GM12878 (cell line): ENCODE measurements around the gene SEPTIN10. TPM values are rescaled to one million over a fixed set of nuclear protein-coding genes. Genes with fewer than 3 reads are reported as not detected.

ENCODE experiments used
- ATAC-seq: fragments of 200-7000 bp; cut with Tn5 transposase; 3 replicates; pipeline ENCODE4 v1.9.1; 2020; ENCODE audit warnings: mild to moderate bottlenecking, moderate library complexity
- BruUV-seq: library from RNA; stranded (reverse); fragments of 400-500 nt; replicated peaks from 2 replicates; lab custom pipeline; 2021; lab: Mats Ljungman, UMichigan
- CTCF ChIA-PET: fragments of 300-600 bp; sonication (Branson Sonifier 250); formaldehyde crosslinking; extraction: SDS; loops from one replicate; lab custom pipeline; 2021; ENCODE audit warnings: inconsistent platforms; lab: Yijun Ruan, JAX
- POLR2A ChIA-PET: fragments of 350-600 bp; formaldehyde crosslinking; extraction: SDS; loops from one replicate; lab custom pipeline; 2021; ENCODE audit warnings: inconsistent platforms; lab: Charles Lee
- RAD21 ChIA-PET: fragments of 300-600 bp; sonication (Branson Sonifier 250); formaldehyde crosslinking; loops from one replicate; lab custom pipeline; 2023; ENCODE audit warnings: antibody characterized with exemption; ENCODE audit not compliant: unreplicated experiment; lab: Charles Lee
- SMC1A ChIA-PET: fragments of 300-600 bp; sonication (Branson Sonifier 250); formaldehyde crosslinking; loops from one replicate; lab custom pipeline; 2023; ENCODE audit not compliant: unreplicated experiment, uncharacterized antibody; lab: Charles Lee
- DNase-seq: peaks from one replicate; pipeline ENCODE4 v3.0.0-alpha.2; 2011; ENCODE audit warnings: low read depth, low spot score
- FAIRE-seq: peaks from 3 replicates; lab custom pipeline; 2011; peaks lifted over from hg19 to GRCh38; lab: Jason Lieb, UNC
- H2AFZ ChIP-seq: 2 replicates; pipeline ENCODE4 v1.6.0; 2011; ENCODE audit warnings: low read depth, low read length, control low read depth; ENCODE audit not compliant: control insufficient read depth
- H3K27ac ChIP-seq: 2 replicates; pipeline ENCODE4 v1.5.1; 2011; ENCODE audit warnings: control low read depth; ENCODE audit not compliant: control insufficient read depth, insufficient read depth
- H3K27me3 ChIP-seq, 2 experiments: replicated peaks in 1 of 2; 2 replicates each; pipeline versions ENCODE4 v1.6.0 to v1.6.1; 2011; ENCODE audit warnings: low read length in 1 of 2; ENCODE audit not compliant: control insufficient read depth in 2 of 2, insufficient read depth in 2 of 2
- H3K36me3 ChIP-seq, 2 experiments: 2 replicates each; pipeline ENCODE4 v1.5.1; 2011; ENCODE audit warnings: low read length in 1 of 2; ENCODE audit not compliant: control insufficient read depth in 2 of 2, insufficient read depth in 2 of 2
- H3K4me1 ChIP-seq: 2 replicates; pipeline ENCODE4 v1.6.1; 2011; ENCODE audit warnings: mild to moderate bottlenecking, low read length, moderate library complexity, mixed read lengths; ENCODE audit not compliant: control insufficient read depth, insufficient read depth
- H3K4me2 ChIP-seq: 2 replicates; pipeline ENCODE4 v1.6.0; 2011; ENCODE audit warnings: control low read depth; ENCODE audit not compliant: control insufficient read depth, insufficient read depth
- H3K4me3 ChIP-seq: fragments of 200-600 bp; sonication (generic); 2 replicates; pipeline ENCODE4 v1.5.1; 2016
- H3K79me2 ChIP-seq: 2 replicates; pipeline ENCODE4 v1.6.0; 2011; ENCODE audit warnings: low read length; ENCODE audit not compliant: control insufficient read depth, insufficient read depth
- H3K9ac ChIP-seq: 2 replicates; pipeline ENCODE4 v1.8.0; 2011; ENCODE audit warnings: low read length, control low read depth, mixed read lengths; ENCODE audit not compliant: control insufficient read depth, insufficient read depth
- H3K9me3 ChIP-seq: replicated peaks from 3 replicates; pipeline ENCODE4 v1.5.1; 2011; ENCODE audit warnings: mild to moderate bottlenecking, low read length; ENCODE audit not compliant: control insufficient read depth, insufficient read depth
- H4K20me1 ChIP-seq: 2 replicates; pipeline ENCODE4 v1.6.0; 2011; ENCODE audit not compliant: control insufficient read depth, insufficient read depth
- CBFB ChIP-seq: IDR thresholded peaks from 2 replicates; pipeline ENCODE4 v1.6.1; 2016; ENCODE audit warnings: antibody characterized with exemption, low read depth
- CBX3 ChIP-seq: fragments of 200-600 bp; sonication (generic); IDR thresholded peaks from 2 replicates; pipeline ENCODE4 v1.6.1; 2016; ENCODE audit warnings: low read depth, borderline replicate concordance
- IKZF2 ChIP-seq, 2 experiments: fragments of 450-650 bp; IDR thresholded peaks; 2 replicates each; pipeline ENCODE4 v1.6.1; 2017; ENCODE audit warnings: mild to moderate bottlenecking in 2 of 2, moderate library complexity in 2 of 2
- NFYB ChIP-seq: IDR thresholded peaks from 2 replicates; pipeline ENCODE4 v1.6.1; 2011; ENCODE audit warnings: low read depth, mild to moderate bottlenecking, low read length, improper control_type of control experiment, moderate library complexity; ENCODE audit not compliant: insufficient read depth
- NR2C2 ChIP-seq: IDR thresholded peaks from 2 replicates; pipeline ENCODE4 v1.6.1; 2011; ENCODE audit warnings: borderline replicate concordance, low read depth; ENCODE audit not compliant: control insufficient read depth, insufficient read length
- RB1 ChIP-seq: fragments of 450-650 bp; formaldehyde crosslinking; IDR thresholded peaks from 2 replicates; pipeline ENCODE4 v1.6.1; 2017; ENCODE audit warnings: mild to moderate bottlenecking, borderline replicate concordance
- RBBP5 ChIP-seq: fragments of 200-600 bp; sonication (generic); conservative IDR thresholded peaks from 2 replicates; pipeline ENCODE4 v1.6.1; 2016
- SREBF2 ChIP-seq: IDR thresholded peaks from 2 replicates; pipeline ENCODE4 v1.6.1; 2012; ENCODE audit warnings: mild to moderate bottlenecking, low read length
- WGBS: methylation state at CpG from one replicate; pipeline ENCODE4 v1.1.6; 2016; ENCODE audit warnings: low lambda C conversion rate; ENCODE audit not compliant: insufficient replicate concordance, insufficient coverage; ENCODE audit errors: missing lambda C conversion rate; 5-methylcytosine and 5-hydroxymethylcytosine counted together
- in situ Hi-C: fragments of 300-500 bp; cut with MboI; formaldehyde crosslinking; loops from 9 replicates; pipeline ENCODE4 v1.14.3; 2018; ENCODE audit warnings: mixed read lengths
- intact Hi-C: fragments of 100-400 bp; cut with micrococcal nuclease; formaldehyde crosslinking; loops from one replicate; pipeline ENCODE4 v1.14.2; 2022; ENCODE audit not compliant: unreplicated experiment
- polyA plus RNA-seq, 11 experiments: library from polyadenylated mRNA; depleted of rRNA in 4 of 11; unstranded in 6 of 11; stranded (reverse) in 5 of 11; fragments of >200 nt; fragmentation: Nextera tagmentation in 4 of 11; fragmentation: Illumina TruSeq in 1 of 11; extraction: Ambion mirVana in 4 of 11; extraction: Trizol in 1 of 11; gene quantifications; 1 replicate in 1 of 11; 2 replicates in 10 of 11; pipeline versions ENCODE4 v1.2.1 to v1.2.3, GENCODE V29; 2011 to 2016; ENCODE audit warnings: inconsistent platforms in 2 of 11, missing spikeins in 2 of 11, low read depth in 1 of 11
- total RNA-seq, 4 experiments: library from RNA; depleted of rRNA in 3 of 4; stranded (reverse); fragments of >200 nt in 3 of 4; fragmentation: Illumina TruSeq in 1 of 4; extraction: Trizol in 1 of 4; gene quantifications; 2 replicates each; pipeline versions ENCODE4 v1.2.1 to v1.2.3, GENCODE V29; 2013 to 2021

Gene SEPTIN10
- total and polyA plus RNA-seq, 10 of the 15 experiments (the other 5 are each of a cell fraction or from before 2014, with no cell fraction given): 20.2 to 132 (median 62.7) TPM

GRCh38 chr2:109645412-109646184 lies 31.8 kb upstream of the SEPTIN10 start:
- H3K9me3 ChIP-seq: peaks cover 4% of the 10 kb centered on the region; the same call in 2 of the 3 replicates
- no peak overlapping the region for H3K4me3 ChIP-seq
- in situ Hi-C loops: no loop called here
- no peak overlapping the region for H3K27ac ChIP-seq
- intact Hi-C loops: no loop called here
- no peaks in the 10 kb centered on the region for H3K79me2 ChIP-seq
- WGBS: 78% methylated on average over 14 of the region's 14 CpGs
- H4K20me1 ChIP-seq: no peaks in the 10 kb centered on the region
- RAD21 ChIA-PET: interaction anchor here (1.0 to 2.3 kb wide), 3 partner anchors 18 to 38 kb away, joined by 3 to 9 read pairs (median 3); no protein-coding TSS in a partner anchor
- H3K36me3 ChIP-seq: no peaks in the 10 kb centered on the region
- H3K27me3 ChIP-seq: no peaks in the 10 kb centered on the region
- CTCF ChIA-PET: interaction anchor here (1.2 to 1.6 kb wide), 2 partner anchors 9 to 37 kb away, joined by 4 read pairs; no protein-coding TSS in a partner anchor
- POLR2A ChIA-PET: no interaction called here
- peaks cover 14% of the 10 kb centered on the region for H3K4me1 ChIP-seq
- SMC1A ChIA-PET: interaction anchor here (0.8 to 2.2 kb wide), 7 partner anchors 8 to 99 kb away, joined by 3 to 7 read pairs (median 4); no protein-coding TSS in a partner anchor
- no TSS peak for BruUV-seq
- no peak overlapping the region for H3K4me2 ChIP-seq
- H2AFZ ChIP-seq: no peak overlapping the region
- no peak overlapping the region for H3K9ac ChIP-seq
- no peak for TF ChIP-seq CBFB
- no peak for TF ChIP-seq RB1
- no peak for TF ChIP-seq NFYB
- no peak for TF ChIP-seq NR2C2
- TF ChIP-seq CBX3: no peak
- no peak for TF ChIP-seq IKZF2 (IDR thresholded peaks at IDR 0.05)
- TF ChIP-seq SREBF2: no peak
- no peak for TF ChIP-seq RBBP5
- DNase-seq (no peak), FAIRE-seq (no peak), ATAC-seq (no peak)
